ENCODE results near the gene RPS17. TPM values are rescaled to one million over a fixed set of nuclear protein-coding genes. Genes with fewer than 3 reads are reported as not detected.
A peak's percentile ranks its signal among the peaks of the same experiment; 100 is the strongest.

The RPS17 gene
- 1,000 to 10,000 TPM; 2,008 to 3,328 (median 2,462) TPM for total RNA-seq

DNA sequence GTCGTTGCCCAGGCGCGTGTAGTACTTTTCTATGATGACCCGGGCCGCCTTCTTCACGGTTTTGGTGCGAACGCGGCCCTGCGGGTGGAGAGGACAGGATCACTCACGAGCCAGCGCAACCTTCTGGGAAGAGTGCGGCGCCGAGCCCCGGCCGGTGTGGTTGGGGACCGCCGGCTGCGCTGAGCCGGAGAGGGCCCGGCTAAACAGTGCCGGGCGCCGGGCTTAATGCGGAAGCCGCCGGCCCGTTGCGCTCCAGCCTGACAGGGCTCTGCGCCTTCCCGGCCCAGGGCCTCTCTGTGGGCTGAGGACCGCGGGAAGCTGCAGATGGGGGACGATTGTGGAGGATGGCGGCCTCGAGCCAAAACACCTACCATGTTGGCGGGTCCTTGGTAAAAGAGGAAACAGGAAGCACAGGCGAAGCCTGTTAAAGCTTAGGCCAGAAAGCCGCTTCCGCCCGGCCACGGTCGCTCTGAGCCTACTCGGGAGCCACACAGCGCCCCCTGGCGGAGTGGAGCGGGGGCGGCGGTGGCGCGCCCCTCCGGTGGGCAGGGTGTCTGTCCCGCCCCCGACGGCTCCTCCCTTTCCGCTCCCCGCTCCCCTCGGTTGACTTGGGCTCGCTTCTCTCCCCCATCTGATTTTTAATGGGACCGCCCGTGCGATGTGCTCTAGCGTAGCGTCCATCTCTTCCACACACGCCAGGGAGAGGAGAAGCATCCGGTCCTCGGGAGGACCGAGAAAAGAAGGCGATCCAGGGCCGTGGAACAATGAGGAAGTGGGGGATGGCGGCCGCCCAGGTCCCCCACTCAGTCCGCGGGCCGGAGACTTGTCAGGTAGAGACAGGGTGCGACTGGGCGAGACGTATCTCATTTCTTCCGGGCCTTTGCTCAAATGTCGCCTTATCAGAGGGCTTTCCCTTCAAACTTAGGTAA is at the start of gene RPS17:
RPS17 (minus strand) TSS at position 403 of the 929 bp plus-strand sequence; CDS start at position 374, 29 bp downstream.
- DNase-seq (ENCODE audit: low spot score), result peak; percentile 94
- ATAC-seq (ENCODE audit: low FRiP score), result peak; percentile 98
- TF ChIP-seq, protein P1, sequence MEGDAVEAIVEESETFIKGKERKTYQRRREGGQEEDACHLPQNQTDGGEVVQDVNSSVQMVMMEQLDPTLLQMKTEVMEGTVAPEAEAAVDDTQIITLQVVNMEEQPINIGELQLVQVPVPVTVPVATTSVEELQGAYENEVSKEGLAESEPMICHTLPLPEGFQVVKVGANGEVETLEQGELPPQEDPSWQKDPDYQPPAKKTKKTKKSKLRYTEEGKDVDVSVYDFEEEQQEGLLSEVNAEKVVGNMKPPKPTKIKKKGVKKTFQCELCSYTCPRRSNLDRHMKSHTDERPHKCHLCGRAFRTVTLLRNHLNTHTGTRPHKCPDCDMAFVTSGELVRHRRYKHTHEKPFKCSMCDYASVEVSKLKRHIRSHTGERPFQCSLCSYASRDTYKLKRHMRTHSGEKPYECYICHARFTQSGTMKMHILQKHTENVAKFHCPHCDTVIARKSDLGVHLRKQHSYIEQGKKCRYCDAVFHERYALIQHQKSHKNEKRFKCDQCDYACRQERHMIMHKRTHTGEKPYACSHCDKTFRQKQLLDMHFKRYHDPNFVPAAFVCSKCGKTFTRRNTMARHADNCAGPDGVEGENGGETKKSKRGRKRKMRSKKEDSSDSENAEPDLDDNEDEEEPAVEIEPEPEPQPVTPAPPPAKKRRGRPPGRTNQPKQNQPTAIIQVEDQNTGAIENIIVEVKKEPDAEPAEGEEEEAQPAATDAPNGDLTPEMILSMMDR (IDR thresholded peaks at IDR 0.05), result peak in 2 of 3 donors; percentile 98 to 99

DNA sequence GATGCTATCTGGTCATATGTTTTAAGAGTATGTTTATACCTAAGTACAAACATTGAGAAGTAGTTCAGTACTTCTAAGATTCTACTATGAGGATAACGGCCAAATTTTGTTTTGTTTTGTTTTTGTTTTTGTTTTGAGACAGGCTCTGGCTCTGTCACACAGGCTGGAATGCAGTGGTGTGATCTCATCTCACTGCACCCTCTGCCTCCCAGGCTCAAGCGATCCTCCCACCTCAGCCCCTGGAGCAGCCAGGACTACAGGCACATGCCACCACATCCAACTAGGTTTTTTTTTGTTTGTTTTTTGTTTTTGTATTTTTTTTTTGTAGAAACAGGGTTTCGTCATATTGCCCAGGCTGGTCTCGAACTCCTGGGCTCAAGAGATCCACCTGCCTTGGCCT is 47.5 kb upstream of the RPS17 start:
- no peak for ATAC-seq (ENCODE audit: low FRiP score)
- TF ChIP-seq, protein P1 (IDR thresholded peaks at IDR 0.05), result no peak
- no peak for DNase-seq (ENCODE audit: low spot score)

DNA sequence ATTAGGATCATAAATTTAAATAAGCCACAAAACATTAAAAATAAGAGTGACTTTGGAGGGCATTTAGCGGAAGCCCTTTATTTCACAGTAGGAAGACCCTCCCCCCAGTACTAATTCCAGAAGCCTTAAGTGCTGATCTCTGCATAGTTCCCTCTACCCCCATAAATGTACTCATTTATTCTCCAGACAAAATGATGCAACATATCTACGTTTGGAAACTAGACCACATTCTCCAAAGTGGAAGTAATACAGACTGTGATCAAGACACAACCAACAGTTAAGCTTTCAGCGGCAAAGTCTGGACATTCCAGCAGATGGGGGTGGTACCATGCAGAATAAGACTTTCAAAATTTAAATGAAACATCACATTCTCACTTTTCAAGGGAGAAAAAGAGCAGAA is 44.8 kb upstream of the RPS17 start:
- DNase-seq (ENCODE audit: low spot score), result no peak
- TF ChIP-seq, protein P1 (IDR thresholded peaks at IDR 0.05), result no peak
- peak; percentile 54 for ATAC-seq (ENCODE audit: low FRiP score)

DNA sequence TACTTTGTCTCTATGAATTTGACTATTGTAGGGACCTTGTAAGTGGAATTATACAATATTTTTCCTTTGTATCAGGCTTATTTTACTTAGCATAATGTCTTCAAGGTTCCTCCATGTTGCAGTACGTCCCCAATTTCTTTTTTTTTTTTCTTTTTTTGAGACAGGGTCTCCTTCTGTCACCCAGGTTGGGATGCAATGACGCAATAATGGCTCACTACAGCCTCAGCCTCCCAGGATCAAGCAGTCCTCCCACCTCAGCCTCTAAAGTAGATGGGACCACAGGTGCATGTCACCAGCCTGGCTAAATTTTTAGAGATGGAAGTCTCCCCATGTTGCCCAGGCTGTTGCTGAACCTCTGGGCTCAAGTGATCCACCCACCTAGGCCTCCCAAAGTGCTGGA is 40.5 kb upstream of the RPS17 start:
- DNase-seq (ENCODE audit: low spot score) (no peak), ATAC-seq (ENCODE audit: low FRiP score) (no peak)
- TF ChIP-seq, protein P1 (IDR thresholded peaks at IDR 0.05), result no peak

DNA sequence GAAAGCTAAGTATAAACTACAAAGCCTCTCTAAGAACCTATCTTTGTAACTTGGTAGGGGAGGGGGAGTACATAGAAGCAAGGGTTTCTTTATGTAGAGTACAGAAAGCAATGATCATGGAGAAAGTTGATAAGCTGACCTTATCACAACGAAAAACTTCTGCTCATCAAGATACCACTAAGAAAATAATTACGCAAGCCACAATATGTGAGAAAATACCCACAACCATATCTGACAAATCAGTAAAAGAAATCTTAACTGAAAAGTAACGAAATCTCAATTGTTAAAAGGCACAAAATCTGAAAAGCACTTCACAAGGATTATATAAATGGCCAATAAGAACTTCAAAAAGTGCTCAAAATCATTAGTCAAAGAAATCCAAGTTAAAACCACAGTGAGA is 35.1 kb upstream of the RPS17 start:
- ATAC-seq (ENCODE audit: low FRiP score), result no peak
- DNase-seq (ENCODE audit: low spot score), result no peak
- TF ChIP-seq, protein P1 (IDR thresholded peaks at IDR 0.05), result no peak

DNA sequence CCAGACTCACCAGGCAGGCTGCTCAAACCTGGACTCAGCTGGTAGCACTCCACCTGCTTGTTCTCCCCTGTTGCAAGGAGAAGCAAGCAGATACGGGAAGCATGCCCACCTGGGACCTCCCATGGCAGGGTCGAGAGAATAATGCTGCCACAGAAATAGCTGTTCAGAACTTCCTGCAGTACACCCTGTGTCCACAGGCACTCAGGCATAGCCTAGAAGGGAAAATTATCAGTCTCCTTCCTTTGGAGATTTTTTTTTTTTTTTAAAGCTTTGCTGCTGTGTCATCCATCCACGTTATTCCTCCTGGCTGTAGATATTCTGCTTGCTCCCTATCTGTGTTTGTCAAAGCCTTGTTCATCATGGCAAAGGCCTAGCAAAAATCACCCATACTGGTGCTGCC is 32.7 kb upstream of the RPS17 start:
- DNase-seq (ENCODE audit: low spot score) (no peak), ATAC-seq (ENCODE audit: low FRiP score) (no peak)
- TF ChIP-seq, protein P1 (IDR thresholded peaks at IDR 0.05), result no peak

DNA sequence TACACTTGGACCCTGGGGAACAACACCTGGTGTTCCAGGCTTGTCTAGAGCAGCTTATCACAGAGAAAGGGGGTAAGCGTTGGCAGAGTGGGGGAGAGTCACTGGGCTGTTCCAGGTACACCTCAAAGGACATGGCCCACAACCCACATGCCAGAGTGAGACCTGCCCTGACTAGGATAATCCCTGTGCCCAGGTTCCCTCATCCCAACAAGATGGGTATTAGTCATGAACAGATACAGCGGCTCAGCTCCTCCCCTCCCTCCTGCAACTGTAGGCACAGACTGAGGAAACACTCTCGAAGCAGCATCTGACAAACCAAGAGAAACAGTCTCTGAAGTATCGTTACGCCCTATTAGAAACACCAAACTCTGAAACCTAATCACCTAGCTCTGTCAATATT is 32.1 kb upstream of the RPS17 start:
- TF ChIP-seq, protein P1 (IDR thresholded peaks at IDR 0.05), result no peak
- DNase-seq (ENCODE audit: low spot score) (no peak), ATAC-seq (ENCODE audit: low FRiP score) (no peak)

All from omental fat pad (tissue), 4 donors.